Immature natural killer cell (primary cell): ENCODE data around the gene METRNL. TPM values are rescaled to one million over a fixed set of nuclear protein-coding genes. Genes with fewer than 3 reads are reported as not detected.
"Not testable (repeated sequence)": the region's sequence is repeated elsewhere in the genome, so short reads cannot be mapped to it uniquely, and the experiment has no call there.

Experiments
- DNase-seq, 3 donors: peaks; one replicate each; pipeline ENCODE4 v3.0.0; 2022; ENCODE audit warnings: mixed read lengths in 1 of 3
- H3K27ac Mint-ChIP-seq, 6 donors: one replicate each; pipeline ENCODE4 v1.8.0; 2020; ENCODE audit warnings: mixed read lengths in 6 of 6, mild to moderate bottlenecking in 5 of 6, inconsistent platforms in 4 of 6, moderate library complexity in 3 of 6
- H3K27me3 Mint-ChIP-seq, 3 donors: one replicate each; pipeline ENCODE4 v1.8.0; 2020 to 2021; ENCODE audit warnings: low read depth in 3 of 3, mild to moderate bottlenecking in 3 of 3, mixed read lengths in 3 of 3, moderate library complexity in 3 of 3, inconsistent platforms in 1 of 3
- H3K36me3 Mint-ChIP-seq, 3 donors: one replicate each; pipeline ENCODE4 v1.8.0; 2020; ENCODE audit warnings: mixed read lengths in 3 of 3, inconsistent platforms in 2 of 3, mild to moderate bottlenecking in 2 of 3
- H3K4me1 Mint-ChIP-seq, 2 donors: one replicate each; pipeline ENCODE4 v1.8.0; 2020; ENCODE audit warnings: inconsistent platforms in 2 of 2, mild to moderate bottlenecking in 2 of 2, mixed read lengths in 2 of 2, moderate library complexity in 1 of 2
- H3K4me3 Mint-ChIP-seq, 5 donors: one replicate each; pipeline ENCODE4 v1.8.0; 2020; ENCODE audit warnings: mild to moderate bottlenecking in 5 of 5, mixed read lengths in 5 of 5, inconsistent platforms in 3 of 5, moderate library complexity in 3 of 5
- H3K9me3 Mint-ChIP-seq, 6 donors: one replicate each; pipeline ENCODE4 v1.8.0; 2020; ENCODE audit warnings: mild to moderate bottlenecking in 6 of 6, mixed read lengths in 6 of 6, inconsistent platforms in 4 of 6, moderate library complexity in 3 of 6
- polyA plus RNA-seq, 3 donors: library from polyadenylated mRNA; unstranded; fragments of 300-500 nt; fragmentation: Illumina TruSeq; gene quantifications; one replicate each; pipeline ENCODE4 v1.2.3, GENCODE V29; 2021

METRNL gene
- polyA plus RNA-seq, 3 donors from 2014 or later, result 13.6 to 72.3 (median 49.2) TPM

DNA sequence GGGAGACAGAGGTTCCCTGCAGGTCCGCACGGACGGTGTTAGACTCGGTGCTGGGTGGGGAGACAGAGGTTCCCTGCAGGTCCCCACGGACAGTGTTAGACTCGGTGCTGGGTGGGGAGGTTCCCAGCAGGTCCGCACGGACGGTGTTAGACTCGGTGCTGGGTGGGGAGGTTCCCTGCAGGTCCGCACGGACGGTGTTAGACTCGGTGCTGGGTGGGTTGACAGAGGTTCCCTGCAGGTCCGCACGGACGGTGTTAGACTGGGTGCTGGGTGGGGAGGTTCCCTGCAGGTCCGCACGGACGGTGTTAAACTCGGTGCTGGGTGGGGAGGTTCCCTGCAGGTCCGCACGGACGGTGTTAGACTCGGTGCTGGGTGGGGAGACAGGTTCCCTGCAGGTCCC is 24.2 kb upstream of the METRNL start:
- DNase-seq, H3K9me3 Mint-ChIP-seq, H3K4me3 Mint-ChIP-seq, H3K36me3 Mint-ChIP-seq: not testable (repeated sequence)
- peaks cover 12 to 20% (median 17%) of the 10 kb centered on the region in 3 donors for H3K27me3 Mint-ChIP-seq
- peak overlapping the region in 1 of 6 donors; percentile 81 for H3K27ac Mint-ChIP-seq
- H3K4me1 Mint-ChIP-seq, result peaks cover 17 to 35% of the 10 kb centered on the region in 2 donors

GRCh38 chr17:83055911-83056582 is 23.4 kb upstream of the METRNL start:
- H3K4me3 Mint-ChIP-seq, result peak overlapping the region in 1 of 5 donors; percentile 25

GRCh38 chr17:83056583-83057396 is 22.6 kb upstream of the METRNL start:
- Mint-ChIP-seq H3K27ac (peak overlapping the region in 4 of 6 donors; percentile 10 to 35 (median 29)), H3K36me3 (no peaks in the 10 kb centered on the region), H3K27me3 (peaks cover 14 to 16% (median 16%) of the 10 kb centered on the region in 3 donors), H3K9me3 (no peaks in the 10 kb centered on the region), H3K4me1 (peaks cover 17 to 29% of the 10 kb centered on the region in 2 donors), H3K4me3 (no peak overlapping the region)
- DNase-seq, result no peak

More at GRCh38 chr17:83055911-83056582, 23.4 kb upstream of the METRNL start:
- Mint-ChIP-seq H3K27ac (peak overlapping the region in 4 of 6 donors; percentile 53 to 87 (median 82)), H3K27me3 (peaks cover 12 to 16% (median 16%) of the 10 kb centered on the region in 3 donors), H3K36me3 (no peaks in the 10 kb centered on the region), H3K9me3 (no peaks in the 10 kb centered on the region), H3K4me1 (peaks cover 17 to 31% of the 10 kb centered on the region in 2 donors)
- DNase-seq, result no peak

GRCh38 chr17:83057397-83057761 is 22.0 kb upstream of the METRNL start:
- no peak for DNase-seq
- peaks cover 17 to 26% of the 10 kb centered on the region in 2 donors for H3K4me1 Mint-ChIP-seq
- peak overlapping the region in 2 of 6 donors; percentile 75 to 86 for H3K27ac Mint-ChIP-seq
- H3K36me3 Mint-ChIP-seq, result no peaks in the 10 kb centered on the region
- no peak overlapping the region for H3K4me3 Mint-ChIP-seq
- no peaks in the 10 kb centered on the region for H3K9me3 Mint-ChIP-seq
- H3K27me3 Mint-ChIP-seq, result peaks cover 10 to 14% (median 13%) of the 10 kb centered on the region in 3 donors

GRCh38 chr17:83057793-83058265 is 21.6 kb upstream of the METRNL start:
- H3K36me3 Mint-ChIP-seq, result no peaks in the 10 kb centered on the region
- H3K4me1 Mint-ChIP-seq, result peaks cover 17 to 26% of the 10 kb centered on the region in 2 donors
- no peak overlapping the region for H3K4me3 Mint-ChIP-seq
- H3K27ac Mint-ChIP-seq, result no peak overlapping the region
- DNase-seq, result no peak
- H3K9me3 Mint-ChIP-seq, result no peaks in the 10 kb centered on the region
- H3K27me3 Mint-ChIP-seq, result peaks cover 10 to 14% (median 13%) of the 10 kb centered on the region in 3 donors

- Mint-ChIP-seq H3K36me3 (no peaks in the 10 kb centered on the region), H3K4me1 (peaks cover 15 to 22% of the 10 kb centered on the region in 2 donors), H3K27me3 (peaks cover 10 to 14% (median 13%) of the 10 kb centered on the region in 3 donors), H3K9me3 (no peaks in the 10 kb centered on the region), H3K27ac (peak overlapping the region in 2 of 6 donors; percentile 42 to 47), H3K4me3 (no peak overlapping the region)
- no peak for DNase-seq
Measured at GRCh38 chr17:83058266-83058798, 21.1 kb upstream of the METRNL start.

DNA sequence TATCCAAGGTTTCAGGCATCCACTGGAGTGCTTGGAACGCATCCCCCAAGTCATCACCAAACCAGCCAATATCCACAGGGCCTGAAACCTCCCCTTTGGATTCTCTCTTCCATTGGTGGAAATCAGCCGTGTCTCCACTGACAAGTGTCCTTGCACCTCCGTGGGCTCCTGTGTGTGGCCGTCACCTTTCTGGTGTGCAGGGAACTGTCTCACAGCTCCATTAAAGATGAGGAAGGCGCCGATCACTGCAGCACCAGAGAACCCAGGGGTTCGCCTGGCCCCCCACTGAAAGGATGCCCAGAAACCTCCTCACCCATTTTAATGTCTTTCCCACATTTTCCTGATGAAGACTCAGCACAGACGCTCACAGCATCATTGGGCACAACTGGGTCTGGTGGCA is 17.8 kb upstream of the METRNL start:
- no peaks in the 10 kb centered on the region for H3K9me3 Mint-ChIP-seq
- no peak for DNase-seq
- H3K27ac Mint-ChIP-seq, result no peak overlapping the region
- H3K36me3 Mint-ChIP-seq, result no peaks in the 10 kb centered on the region
- peaks cover 0 to 5% (median 2%) of the 10 kb centered on the region in 3 donors for H3K27me3 Mint-ChIP-seq
- no peaks in the 10 kb centered on the region for H3K4me1 Mint-ChIP-seq
- H3K4me3 Mint-ChIP-seq, result no peak overlapping the region

DNA sequence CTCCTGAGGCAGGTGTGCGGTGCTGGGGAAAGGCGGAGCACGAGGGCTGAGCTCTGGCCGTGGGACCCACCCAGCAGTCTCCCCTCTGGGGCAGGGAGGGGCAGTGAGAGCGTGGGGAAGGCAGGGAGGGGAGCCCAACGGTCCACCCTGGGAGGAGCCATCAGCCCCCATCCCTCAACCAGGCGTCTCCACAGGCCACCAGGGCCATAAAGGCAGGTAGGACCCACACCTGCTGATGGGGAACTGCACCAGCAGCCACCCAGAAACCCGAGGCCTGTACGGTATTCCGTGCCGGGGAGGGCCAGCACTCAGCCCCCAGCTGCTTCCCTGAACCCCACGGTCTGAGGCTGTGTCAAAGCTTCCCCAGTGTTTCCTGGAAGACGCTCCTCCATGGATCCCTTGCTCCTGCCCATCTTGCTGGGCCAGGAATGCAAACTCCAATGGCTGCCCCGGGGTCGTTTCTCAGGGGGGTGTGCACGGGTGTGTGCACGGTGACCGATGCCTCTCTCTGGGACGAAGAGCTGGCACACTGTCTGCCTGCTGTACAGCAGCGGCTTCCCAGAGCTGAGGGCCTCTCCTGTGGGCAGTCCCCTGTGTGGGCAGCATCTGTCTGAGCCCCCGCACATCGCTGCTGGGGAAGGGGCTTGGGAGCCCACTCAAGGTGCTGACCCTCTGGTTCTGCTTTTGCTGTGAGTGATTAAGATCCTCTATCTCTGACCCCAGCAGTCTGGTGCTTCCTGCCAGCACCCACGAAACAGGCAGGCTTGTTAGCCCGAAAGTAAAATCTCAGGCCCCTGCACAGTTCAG is 17.2 kb upstream of the METRNL start:
- DNase-seq, result no peak
- Mint-ChIP-seq H3K4me1 (no peaks in the 10 kb centered on the region), H3K27ac (no peak overlapping the region), H3K4me3 (no peak overlapping the region), H3K36me3 (no peaks in the 10 kb centered on the region), H3K9me3 (no peaks in the 10 kb centered on the region), H3K27me3 (peaks cover 0 to 5% (median 2%) of the 10 kb centered on the region in 3 donors)

- no peak overlapping the region for H3K4me3 Mint-ChIP-seq
- H3K9me3 Mint-ChIP-seq, result no peaks in the 10 kb centered on the region
- no peaks in the 10 kb centered on the region for H3K36me3 Mint-ChIP-seq
- peaks cover 0 to 2% of the 10 kb centered on the region in 2 donors for H3K4me1 Mint-ChIP-seq
- DNase-seq, result no peak
- H3K27me3 Mint-ChIP-seq, result peaks cover 0 to 8% (median 2%) of the 10 kb centered on the region in 3 donors
- H3K27ac Mint-ChIP-seq, result no peak overlapping the region
Measured at GRCh38 chr17:83062818-83063671, 16.4 kb upstream of the METRNL start.

DNA sequence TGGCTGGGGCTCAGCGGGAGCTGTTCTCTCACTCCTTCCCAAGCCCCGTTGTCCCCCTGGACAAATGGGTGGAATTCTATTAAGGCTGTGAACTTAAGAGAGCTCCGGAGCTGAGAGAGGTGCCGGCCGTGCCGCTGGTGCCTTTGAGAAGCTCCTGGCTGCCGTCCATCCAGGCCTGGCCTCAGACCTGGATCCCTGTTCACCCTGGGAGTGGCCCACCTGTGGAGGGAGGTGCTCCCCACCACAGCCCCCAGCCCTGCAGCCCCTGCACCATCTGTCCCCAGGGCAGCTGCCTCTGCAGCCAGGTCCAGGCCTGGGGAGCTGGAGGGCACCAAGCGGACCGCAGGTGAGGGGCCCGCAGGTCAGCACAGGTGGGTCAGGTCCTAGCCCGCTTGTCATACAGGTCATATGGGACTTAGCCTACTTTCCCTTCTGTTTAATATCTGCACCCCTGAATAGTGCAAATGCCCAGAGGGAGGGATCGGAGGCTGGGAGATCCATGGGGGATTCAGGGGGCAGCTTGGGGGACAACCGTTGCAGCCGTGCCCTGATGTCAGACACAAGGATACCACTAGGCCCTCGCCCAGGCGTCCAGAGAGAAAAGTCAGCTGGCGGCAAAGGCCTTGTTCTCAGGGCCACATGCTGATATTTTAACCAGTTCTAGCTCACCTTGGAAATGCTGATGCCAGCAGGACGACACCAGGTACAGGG is 15.2 kb upstream of the METRNL start:
- no peak overlapping the region for H3K4me3 Mint-ChIP-seq
- no peak for DNase-seq
- H3K36me3 Mint-ChIP-seq, result no peaks in the 10 kb centered on the region
- H3K27ac Mint-ChIP-seq, result no peak overlapping the region
- no peaks in the 10 kb centered on the region for H3K9me3 Mint-ChIP-seq
- H3K4me1 Mint-ChIP-seq, result peaks cover 5 to 7% of the 10 kb centered on the region in 2 donors
- H3K27me3 Mint-ChIP-seq, result peaks cover 0 to 8% (median 4%) of the 10 kb centered on the region in 3 donors

DNA sequence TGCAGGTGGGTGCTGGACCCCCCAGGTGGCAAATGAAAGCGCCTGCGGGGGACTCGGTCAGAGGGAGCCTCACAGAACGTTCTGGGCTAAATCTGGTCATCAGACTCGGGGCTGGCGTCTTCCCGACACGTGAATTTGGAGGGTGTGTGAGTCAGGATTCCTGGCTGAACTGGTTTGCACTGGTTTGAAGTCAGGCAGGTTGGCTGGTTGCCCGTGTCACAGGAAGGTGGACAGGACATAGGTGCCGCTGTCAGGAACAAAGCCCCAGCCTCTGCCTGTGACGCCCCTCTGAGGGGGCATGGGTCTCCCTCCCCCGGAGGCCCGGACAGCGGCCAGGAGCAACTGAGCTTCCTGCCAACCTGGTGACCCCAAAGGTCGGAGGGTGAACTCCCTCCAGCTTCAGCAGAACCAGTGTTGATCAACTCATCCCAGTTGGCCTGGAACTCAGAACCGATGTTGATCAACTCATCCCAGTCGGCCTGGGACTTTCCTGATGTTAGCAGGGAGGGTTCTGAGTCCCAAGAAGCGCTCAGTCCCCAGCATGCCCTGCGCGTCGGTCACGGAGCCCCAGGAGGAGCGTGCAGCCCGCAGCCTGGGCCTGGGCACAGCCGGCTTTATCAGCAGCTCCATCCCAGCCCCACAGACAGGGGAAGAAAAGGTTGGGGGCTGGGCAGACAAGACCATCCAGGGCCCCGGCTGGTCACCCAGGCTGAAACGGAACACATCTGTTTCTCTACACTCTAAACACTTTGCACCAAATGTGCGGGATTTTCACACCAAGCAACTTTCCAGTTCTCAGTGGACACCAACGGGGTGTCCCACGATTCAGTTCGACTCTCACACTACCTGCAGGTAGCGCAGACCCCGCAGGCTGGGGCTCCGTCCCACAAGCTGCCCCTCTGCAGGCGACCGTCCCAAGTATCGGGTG is 14.4 kb upstream of the METRNL start:
- H3K4me1 Mint-ChIP-seq, result peaks cover 13% of the 10 kb centered on the region in 2 donors
- H3K4me3 Mint-ChIP-seq, result no peak overlapping the region
- H3K27ac Mint-ChIP-seq, result no peak overlapping the region
- H3K9me3 Mint-ChIP-seq, result no peaks in the 10 kb centered on the region
- no peaks in the 10 kb centered on the region for H3K36me3 Mint-ChIP-seq
- H3K27me3 Mint-ChIP-seq, result peaks cover 2 to 10% (median 4%) of the 10 kb centered on the region in 3 donors
- DNase-seq, result no peak
